ENCODE results near the gene G2E3. TPM values are rescaled to one million over a fixed set of nuclear protein-coding genes. Genes with fewer than 3 reads are reported as not detected.
"Not testable (repeated sequence)": the region's sequence is repeated elsewhere in the genome, so short reads cannot be mapped to it uniquely, and the experiment has no call there.

The G2E3 gene
- total RNA-seq, 4 donors from 2014 or later, result 7.5 to 10.5 (median 9.9) TPM

GRCh38 chr14:30572237-30572636, 13.3 kb downstream of the G2E3 start:
- WGBS, 2 donors (ENCODE audit: low coverage in 1 of 2), result 74 to 84% methylated on average over 3 of the region's 3 CpGs
- intact Hi-C loops (cut with DNase I; ENCODE audit: low total_unique reads), result no loop called here

GRCh38 chr14:30572771-30573170, 13.8 kb downstream of the G2E3 start:
- no peak for DNase-seq
- H3K4me3 ChIP-seq, result no peak overlapping the region
- no peaks in the 10 kb centered on the region for H3K36me3 ChIP-seq
- 90 to 93% methylated on average over 1 of the region's 1 CpG for WGBS, 2 donors (ENCODE audit: low coverage in 1 of 2)
- H3K27ac ChIP-seq, result no peak overlapping the region
- in situ Hi-C loops (cut with MboI; ENCODE audit: low pct_ligation_motif_present in 1 of 4, low pct_unique_long_range_greater_than_20kb in 1 of 4, low sequenced_read_pairs in 3 of 4) (no loop called here), intact Hi-C loops (cut with DNase I; ENCODE audit: low total_unique reads) (no loop called here)
- peaks cover 6 to 38% (median 11%) of the 10 kb centered on the region in 4 donors for H3K4me1 ChIP-seq
- no peak for TF ChIP-seq EP300 (IDR thresholded peaks at IDR 0.05; ENCODE audit: low read depth)
- no peak for TF ChIP-seq CTCF (IDR thresholded peaks at IDR 0.05)
- no peak for TF ChIP-seq POLR2A (IDR thresholded peaks at IDR 0.05)
- TF ChIP-seq POLR2AphosphoS5 (IDR thresholded peaks at IDR 0.05), result no peak
- no peaks in the 10 kb centered on the region for H3K27me3 ChIP-seq
- no peaks in the 10 kb centered on the region for H3K9me3 ChIP-seq

More at GRCh38 chr14:30572237-30572636, 13.3 kb downstream of the G2E3 start:
- H3K4me3 ChIP-seq, result no peak overlapping the region
- no peak for DNase-seq
- in situ Hi-C loops (cut with MboI; ENCODE audit: low pct_ligation_motif_present in 1 of 4, low pct_unique_long_range_greater_than_20kb in 1 of 4, low sequenced_read_pairs in 3 of 4), result no loop called here
- TF ChIP-seq POLR2A (IDR thresholded peaks at IDR 0.05), result no peak
- no peak for TF ChIP-seq POLR2AphosphoS5 (IDR thresholded peaks at IDR 0.05)
- TF ChIP-seq CTCF (IDR thresholded peaks at IDR 0.05), result no peak
- no peak for TF ChIP-seq EP300 (IDR thresholded peaks at IDR 0.05; ENCODE audit: low read depth)
- H3K4me1 ChIP-seq, result peaks cover under 1 to 32% (median 8%) of the 10 kb centered on the region in 4 donors
- no peaks in the 10 kb centered on the region for H3K27me3 ChIP-seq
- H3K9me3 ChIP-seq, result no peaks in the 10 kb centered on the region
- no peaks in the 10 kb centered on the region for H3K36me3 ChIP-seq
- H3K27ac ChIP-seq, result no peak overlapping the region

GRCh38 chr14:30573226-30573814, 14.4 kb downstream of the G2E3 start:
- intact Hi-C loops (cut with DNase I; ENCODE audit: low total_unique reads), result no loop called here
- Histone ChIP-seq H3K27me3 (no peaks in the 10 kb centered on the region), H3K4me3 (no peak overlapping the region), H3K9me3 (no peaks in the 10 kb centered on the region), H3K4me1 (peaks cover 6 to 34% (median 11%) of the 10 kb centered on the region in 4 donors), H3K36me3 (no peaks in the 10 kb centered on the region), H3K27ac (no peak overlapping the region)
- in situ Hi-C loops (cut with MboI; ENCODE audit: low pct_ligation_motif_present in 1 of 4, low pct_unique_long_range_greater_than_20kb in 1 of 4, low sequenced_read_pairs in 3 of 4), result no loop called here
- WGBS, 2 donors (ENCODE audit: low coverage in 1 of 2), result 89 to 90% methylated on average over 3 to 5 of the region's 5 CpGs
- TF ChIP-seq POLR2A (IDR thresholded peaks at IDR 0.05) (no peak), EP300 (IDR thresholded peaks at IDR 0.05; ENCODE audit: low read depth) (no peak), POLR2AphosphoS5 (IDR thresholded peaks at IDR 0.05) (no peak), CTCF (IDR thresholded peaks at IDR 0.05) (no peak)
- no peak for DNase-seq

- H3K36me3 ChIP-seq, result no peaks in the 10 kb centered on the region
- no peak for TF ChIP-seq CTCF (IDR thresholded peaks at IDR 0.05)
- no peak for TF ChIP-seq POLR2A (IDR thresholded peaks at IDR 0.05)
- TF ChIP-seq POLR2AphosphoS5 (IDR thresholded peaks at IDR 0.05), result no peak
- no peak for TF ChIP-seq EP300 (IDR thresholded peaks at IDR 0.05; ENCODE audit: low read depth)
- H3K4me1 ChIP-seq, result peaks cover 6 to 29% (median 11%) of the 10 kb centered on the region in 4 donors
- no peak overlapping the region for H3K4me3 ChIP-seq
- H3K27ac ChIP-seq, result no peak overlapping the region
- H3K9me3 ChIP-seq, result no peaks in the 10 kb centered on the region
- 72 to 75% methylated on average over 2 of the region's 2 CpGs for WGBS, 2 donors (ENCODE audit: low coverage in 1 of 2)
- intact Hi-C loops (cut with DNase I; ENCODE audit: low total_unique reads) (no loop called here), in situ Hi-C loops (cut with MboI; ENCODE audit: low pct_ligation_motif_present in 1 of 4, low pct_unique_long_range_greater_than_20kb in 1 of 4, low sequenced_read_pairs in 3 of 4) (no loop called here)
- no peaks in the 10 kb centered on the region for H3K27me3 ChIP-seq
- no peak for DNase-seq
Observed at GRCh38 chr14:30573966-30574365, 15.0 kb downstream of the G2E3 start.

GRCh38 chr14:30574777-30575176, 15.8 kb downstream of the G2E3 start:
- WGBS, 2 donors (ENCODE audit: low coverage in 1 of 2), result 94 to 97% methylated on average over 3 of the region's 3 CpGs

GRCh38 chr14:30576333-30576732, 17.4 kb downstream of the G2E3 start:
- DNase-seq; H3K27ac ChIP-seq; H3K36me3 ChIP-seq; H3K4me3 ChIP-seq; H3K27me3 ChIP-seq; intact Hi-C loops (cut with DNase I; ENCODE audit: low total_unique reads); H3K9me3 ChIP-seq; in situ Hi-C loops (cut with MboI; ENCODE audit: low pct_ligation_motif_present in 1 of 4, low pct_unique_long_range_greater_than_20kb in 1 of 4, low sequenced_read_pairs in 3 of 4): not testable (repeated sequence)
- H3K4me1 ChIP-seq, result peaks cover 0 to 26% (median 12%) of the 10 kb centered on the region in 4 donors
- 100% methylated on average over 1 of the region's 1 CpG for WGBS, 2 donors (ENCODE audit: low coverage in 1 of 2)

More at GRCh38 chr14:30574777-30575176, 15.8 kb downstream of the G2E3 start:
- H3K4me3 ChIP-seq; DNase-seq; H3K9me3 ChIP-seq; H3K36me3 ChIP-seq; intact Hi-C loops (cut with DNase I; ENCODE audit: low total_unique reads); in situ Hi-C loops (cut with MboI; ENCODE audit: low pct_ligation_motif_present in 1 of 4, low pct_unique_long_range_greater_than_20kb in 1 of 4, low sequenced_read_pairs in 3 of 4); H3K27me3 ChIP-seq; H3K27ac ChIP-seq: not testable (repeated sequence)
- peaks cover 6 to 33% (median 10%) of the 10 kb centered on the region in 4 donors for H3K4me1 ChIP-seq
